ENCODE data around the gene MRTFA. TPM values are rescaled to one million over a fixed set of nuclear protein-coding genes. Genes with fewer than 3 reads are reported as not detected.
"Not testable (repeated sequence)": the region's sequence is repeated elsewhere in the genome, so short reads cannot be mapped to it uniquely, and the experiment has no call there.

MRTFA gene
- total and polyA plus RNA-seq, 4 donors: 7.5 to 22.0 (median 9.6) TPM

DNA sequence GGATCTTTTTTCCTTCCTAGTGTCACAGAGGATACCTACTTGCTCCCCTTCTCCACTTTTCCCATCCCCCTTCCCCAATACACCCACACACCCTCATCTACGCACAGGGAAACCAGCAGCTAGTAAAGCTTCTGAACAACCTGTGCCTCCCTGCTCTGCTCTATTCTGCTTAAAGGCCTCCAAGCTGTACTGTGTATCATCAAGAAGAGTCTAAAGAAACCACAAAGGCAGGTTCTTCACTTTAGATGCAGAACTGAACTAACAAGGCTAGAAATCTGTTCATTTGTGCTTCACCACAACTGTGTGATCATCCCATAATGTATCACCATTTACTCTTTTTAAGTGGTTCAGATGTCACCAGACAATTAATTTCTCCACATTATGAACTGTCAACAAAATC is 133.6 kb downstream of the MRTFA start:
- Histone ChIP-seq H3K9ac (ENCODE audit: low read depth in 1 of 2, low read length in 2 of 2) (no peak overlapping the region), H3K4me1 (ENCODE audit: control insufficient read depth in 4 of 4, insufficient read depth in 4 of 4, low read length in 3 of 4) (peaks cover 2 to 9% (median 6%) of the 10 kb centered on the region in 4 donors), H3K9me3 (ENCODE audit: control insufficient read depth in 4 of 4, low read length in 3 of 4) (no peaks in the 10 kb centered on the region), H3K4me3 (ENCODE audit: low read depth in 1 of 3, low read length in 3 of 3) (no peak overlapping the region), H3K27ac (ENCODE audit: low read depth in 1 of 2, low read length in 2 of 2) (no peak overlapping the region), H3K27me3 (ENCODE audit: control insufficient read depth in 4 of 4, insufficient read depth in 4 of 4, low read length in 3 of 4) (no peaks in the 10 kb centered on the region), H3K36me3 (ENCODE audit: control insufficient read depth in 4 of 4, insufficient read depth in 3 of 4, low read depth in 1 of 4, low read length in 3 of 4) (no peaks in the 10 kb centered on the region)
- 98% methylated on average over 1 of the region's 1 CpG for WGBS
- no peak for DNase-seq (ENCODE audit: low spot score)
- TF ChIP-seq EGR1 (IDR thresholded peaks at IDR 0.05; ENCODE audit: low read depth in 2 of 2) (no peak), SP1 (IDR thresholded peaks at IDR 0.05) (no peak), FOXA1 (IDR thresholded peaks at IDR 0.05) (no peak), NR2F2 (IDR thresholded peaks at IDR 0.05) (no peak), FOXA2 (IDR thresholded peaks at IDR 0.05) (no peak), TAF1 (conservative IDR thresholded peaks at IDR 0.05) (no peak), GABPA (IDR thresholded peaks at IDR 0.05 in 1 of 2, conservative IDR thresholded peaks at IDR 0.05 in 1 of 2) (no peak), RAD21 (IDR thresholded peaks at IDR 0.05) (no peak), JUND (IDR thresholded peaks at IDR 0.05) (no peak), HNF4G (IDR thresholded peaks at IDR 0.05) (no peak)
- TF ChIP-seq, protein P1, sequence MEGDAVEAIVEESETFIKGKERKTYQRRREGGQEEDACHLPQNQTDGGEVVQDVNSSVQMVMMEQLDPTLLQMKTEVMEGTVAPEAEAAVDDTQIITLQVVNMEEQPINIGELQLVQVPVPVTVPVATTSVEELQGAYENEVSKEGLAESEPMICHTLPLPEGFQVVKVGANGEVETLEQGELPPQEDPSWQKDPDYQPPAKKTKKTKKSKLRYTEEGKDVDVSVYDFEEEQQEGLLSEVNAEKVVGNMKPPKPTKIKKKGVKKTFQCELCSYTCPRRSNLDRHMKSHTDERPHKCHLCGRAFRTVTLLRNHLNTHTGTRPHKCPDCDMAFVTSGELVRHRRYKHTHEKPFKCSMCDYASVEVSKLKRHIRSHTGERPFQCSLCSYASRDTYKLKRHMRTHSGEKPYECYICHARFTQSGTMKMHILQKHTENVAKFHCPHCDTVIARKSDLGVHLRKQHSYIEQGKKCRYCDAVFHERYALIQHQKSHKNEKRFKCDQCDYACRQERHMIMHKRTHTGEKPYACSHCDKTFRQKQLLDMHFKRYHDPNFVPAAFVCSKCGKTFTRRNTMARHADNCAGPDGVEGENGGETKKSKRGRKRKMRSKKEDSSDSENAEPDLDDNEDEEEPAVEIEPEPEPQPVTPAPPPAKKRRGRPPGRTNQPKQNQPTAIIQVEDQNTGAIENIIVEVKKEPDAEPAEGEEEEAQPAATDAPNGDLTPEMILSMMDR (IDR thresholded peaks at IDR 0.05; ENCODE audit: low read depth, low read length, missing input control): no peak
- TF ChIP-seq, protein P2, sequence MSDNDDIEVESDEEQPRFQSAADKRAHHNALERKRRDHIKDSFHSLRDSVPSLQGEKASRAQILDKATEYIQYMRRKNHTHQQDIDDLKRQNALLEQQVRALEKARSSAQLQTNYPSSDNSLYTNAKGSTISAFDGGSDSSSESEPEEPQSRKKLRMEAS (IDR thresholded peaks at IDR 0.05): no peak
- TF ChIP-seq, protein P3, sequence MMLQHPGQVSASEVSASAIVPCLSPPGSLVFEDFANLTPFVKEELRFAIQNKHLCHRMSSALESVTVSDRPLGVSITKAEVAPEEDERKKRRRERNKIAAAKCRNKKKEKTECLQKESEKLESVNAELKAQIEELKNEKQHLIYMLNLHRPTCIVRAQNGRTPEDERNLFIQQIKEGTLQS (IDR thresholded peaks at IDR 0.05): no peak
- TF ChIP-seq, protein P4, sequence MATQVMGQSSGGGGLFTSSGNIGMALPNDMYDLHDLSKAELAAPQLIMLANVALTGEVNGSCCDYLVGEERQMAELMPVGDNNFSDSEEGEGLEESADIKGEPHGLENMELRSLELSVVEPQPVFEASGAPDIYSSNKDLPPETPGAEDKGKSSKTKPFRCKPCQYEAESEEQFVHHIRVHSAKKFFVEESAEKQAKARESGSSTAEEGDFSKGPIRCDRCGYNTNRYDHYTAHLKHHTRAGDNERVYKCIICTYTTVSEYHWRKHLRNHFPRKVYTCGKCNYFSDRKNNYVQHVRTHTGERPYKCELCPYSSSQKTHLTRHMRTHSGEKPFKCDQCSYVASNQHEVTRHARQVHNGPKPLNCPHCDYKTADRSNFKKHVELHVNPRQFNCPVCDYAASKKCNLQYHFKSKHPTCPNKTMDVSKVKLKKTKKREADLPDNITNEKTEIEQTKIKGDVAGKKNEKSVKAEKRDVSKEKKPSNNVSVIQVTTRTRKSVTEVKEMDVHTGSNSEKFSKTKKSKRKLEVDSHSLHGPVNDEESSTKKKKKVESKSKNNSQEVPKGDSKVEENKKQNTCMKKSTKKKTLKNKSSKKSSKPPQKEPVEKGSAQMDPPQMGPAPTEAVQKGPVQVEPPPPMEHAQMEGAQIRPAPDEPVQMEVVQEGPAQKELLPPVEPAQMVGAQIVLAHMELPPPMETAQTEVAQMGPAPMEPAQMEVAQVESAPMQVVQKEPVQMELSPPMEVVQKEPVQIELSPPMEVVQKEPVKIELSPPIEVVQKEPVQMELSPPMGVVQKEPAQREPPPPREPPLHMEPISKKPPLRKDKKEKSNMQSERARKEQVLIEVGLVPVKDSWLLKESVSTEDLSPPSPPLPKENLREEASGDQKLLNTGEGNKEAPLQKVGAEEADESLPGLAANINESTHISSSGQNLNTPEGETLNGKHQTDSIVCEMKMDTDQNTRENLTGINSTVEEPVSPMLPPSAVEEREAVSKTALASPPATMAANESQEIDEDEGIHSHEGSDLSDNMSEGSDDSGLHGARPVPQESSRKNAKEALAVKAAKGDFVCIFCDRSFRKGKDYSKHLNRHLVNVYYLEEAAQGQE (IDR thresholded peaks at IDR 0.05): no peak
- TF ChIP-seq, protein P5, sequence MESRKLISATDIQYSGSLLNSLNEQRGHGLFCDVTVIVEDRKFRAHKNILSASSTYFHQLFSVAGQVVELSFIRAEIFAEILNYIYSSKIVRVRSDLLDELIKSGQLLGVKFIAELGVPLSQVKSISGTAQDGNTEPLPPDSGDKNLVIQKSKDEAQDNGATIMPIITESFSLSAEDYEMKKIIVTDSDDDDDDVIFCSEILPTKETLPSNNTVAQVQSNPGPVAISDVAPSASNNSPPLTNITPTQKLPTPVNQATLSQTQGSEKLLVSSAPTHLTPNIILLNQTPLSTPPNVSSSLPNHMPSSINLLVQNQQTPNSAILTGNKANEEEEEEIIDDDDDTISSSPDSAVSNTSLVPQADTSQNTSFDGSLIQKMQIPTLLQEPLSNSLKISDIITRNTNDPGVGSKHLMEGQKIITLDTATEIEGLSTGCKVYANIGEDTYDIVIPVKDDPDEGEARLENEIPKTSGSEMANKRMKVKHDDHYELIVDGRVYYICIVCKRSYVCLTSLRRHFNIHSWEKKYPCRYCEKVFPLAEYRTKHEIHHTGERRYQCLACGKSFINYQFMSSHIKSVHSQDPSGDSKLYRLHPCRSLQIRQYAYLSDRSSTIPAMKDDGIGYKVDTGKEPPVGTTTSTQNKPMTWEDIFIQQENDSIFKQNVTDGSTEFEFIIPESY (IDR thresholded peaks at IDR 0.05): no peak

DNA sequence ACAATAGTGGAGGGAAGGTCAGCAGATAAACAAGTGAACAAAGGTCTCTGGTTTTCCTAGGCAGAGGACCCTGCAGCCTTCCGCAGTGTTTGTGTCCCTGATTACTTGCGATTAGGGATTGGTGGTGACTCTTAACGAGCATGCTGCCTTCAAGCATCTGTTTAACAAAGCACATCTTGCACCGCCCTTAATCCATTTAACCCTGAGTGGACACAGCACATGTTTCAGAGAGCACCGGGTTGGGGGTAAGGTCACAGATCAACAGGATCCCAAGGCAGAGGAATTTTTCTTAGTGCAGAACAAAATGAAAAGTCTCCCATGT is 136.1 kb downstream of the MRTFA start:
- not testable (repeated sequence) for H3K4me1 ChIP-seq (ENCODE audit: control insufficient read depth in 4 of 4, insufficient read depth in 4 of 4, low read length in 3 of 4); H3K9ac ChIP-seq (ENCODE audit: low read depth in 1 of 2, low read length in 2 of 2); H3K9me3 ChIP-seq (ENCODE audit: control insufficient read depth in 4 of 4, low read length in 3 of 4); H3K27ac ChIP-seq (ENCODE audit: low read depth in 1 of 2, low read length in 2 of 2); H3K27me3 ChIP-seq (ENCODE audit: control insufficient read depth in 4 of 4, insufficient read depth in 4 of 4, low read length in 3 of 4); H3K4me3 ChIP-seq (ENCODE audit: low read depth in 1 of 3, low read length in 3 of 3); DNase-seq (ENCODE audit: low spot score); H3K36me3 ChIP-seq (ENCODE audit: control insufficient read depth in 4 of 4, insufficient read depth in 3 of 4, low read depth in 1 of 4, low read length in 3 of 4)
- WGBS: 76% methylated on average over 4 of the region's 5 CpGs
